ENCODE measurements around the gene WNT2B.

Gene WNT2B

GRCh38 chr1:112504001-112504660 is 4.6 kb upstream of the WNT2B start:
- no peak overlapping the region for H2BK5ac ChIP-seq (ENCODE audit: low read depth, low read length, poor library complexity)
- no peak overlapping the region for H2AFZ ChIP-seq (ENCODE audit: insufficient read depth, low read length, poor library complexity)
- 100% methylated on average over 2 of the region's 11 CpGs for WGBS (ENCODE audit: extremely low coverage, insufficient coverage, insufficient read length)
- peaks cover 6 to 19% of the 10 kb centered on the region in 2 experiments for H3K4me1 ChIP-seq (ENCODE audit: control insufficient read depth in 1 of 2, insufficient read depth in 2 of 2, low read length in 2 of 2)
- no peak overlapping the region for H4K12ac ChIP-seq (ENCODE audit: low read depth, low read length)
- H2BK12ac ChIP-seq (ENCODE audit: low read length): no peak overlapping the region
- no peak overlapping the region for H3K4ac ChIP-seq (ENCODE audit: low read depth, low read length)
- H3K27ac ChIP-seq (ENCODE audit: low read depth, low read length): no peak overlapping the region
- peaks cover 3% of the 10 kb centered on the region for H3K9me3 ChIP-seq (ENCODE audit: insufficient read depth, low read depth, low read length)
- no peak overlapping the region for H4K91ac ChIP-seq (ENCODE audit: low read depth, low read length)
- no peak overlapping the region for H2AK5ac ChIP-seq (ENCODE audit: low read length)
- H3K23ac ChIP-seq (ENCODE audit: low read length): no peak overlapping the region
- no peak overlapping the region for H3K4me2 ChIP-seq (ENCODE audit: low read length)
- no peak overlapping the region for H3K14ac ChIP-seq (ENCODE audit: low read length)
- no peak overlapping the region for H2BK120ac ChIP-seq (ENCODE audit: insufficient read depth, low read length, poor library complexity)
- no peak overlapping the region for H4K8ac ChIP-seq (ENCODE audit: low read depth, low read length)
- no peak overlapping the region for H3K9ac ChIP-seq (ENCODE audit: low read length)
- H3K27me3 ChIP-seq (ENCODE audit: insufficient read depth, low read length): peaks cover 37% of the 10 kb centered on the region
- H3K18ac ChIP-seq (ENCODE audit: low read length): no peak overlapping the region
- DNase-seq: no peak
- no peaks in the 10 kb centered on the region for H3K36me3 ChIP-seq (ENCODE audit: control insufficient read depth in 1 of 2, insufficient read depth in 2 of 2, low read length in 2 of 2)
- no peaks in the 10 kb centered on the region for H3K79me2 ChIP-seq (ENCODE audit: control insufficient read depth, insufficient read depth, low read length, poor library complexity)
- H3K4me3 ChIP-seq (ENCODE audit: low read depth, low read length): no peak overlapping the region
- H3K79me1 ChIP-seq (ENCODE audit: low read length): no peaks in the 10 kb centered on the region

DNA sequence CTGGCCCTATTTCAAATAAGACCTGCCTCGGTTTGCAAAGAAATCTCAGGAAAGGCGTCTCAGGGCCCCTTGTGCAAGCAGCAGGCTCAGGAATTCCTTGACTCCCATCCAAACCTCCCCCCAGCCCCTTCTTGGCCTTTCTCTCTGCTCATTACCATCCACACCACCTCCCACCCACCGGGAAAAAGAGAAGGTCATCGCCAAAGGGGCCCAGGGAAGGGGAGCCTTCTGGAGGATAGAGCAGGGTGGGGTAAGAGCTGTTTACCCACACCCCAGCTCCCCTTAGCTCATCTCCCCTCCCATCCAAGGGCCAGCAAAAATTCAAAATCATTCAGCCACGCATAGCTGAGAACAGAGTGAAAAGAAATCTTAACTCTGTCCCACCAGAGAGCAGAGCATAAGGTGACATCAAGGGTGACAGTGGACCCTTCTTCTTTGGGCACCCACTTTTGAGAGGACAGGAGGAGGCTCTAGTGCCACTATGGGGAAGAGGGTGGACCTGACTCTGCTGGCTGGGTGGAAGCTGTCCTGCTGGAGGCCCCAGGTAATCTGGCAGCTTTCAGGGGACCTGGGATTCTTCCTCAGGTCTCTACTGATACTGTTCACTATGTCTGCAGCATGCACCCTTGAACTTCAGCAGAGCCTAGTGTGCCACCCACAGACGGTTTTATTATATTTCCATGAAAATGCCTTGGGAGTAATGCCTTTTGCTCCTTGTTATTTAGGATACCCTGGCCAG is 3.9 kb upstream of the WNT2B start:
- WGBS (ENCODE audit: extremely low coverage, insufficient coverage, insufficient read length): no CpG with 5 or more reads among the region's 6 CpGs
- H2BK120ac ChIP-seq (ENCODE audit: insufficient read depth, low read length, poor library complexity): no peak overlapping the region
- H3K79me1 ChIP-seq (ENCODE audit: low read length): no peaks in the 10 kb centered on the region
- H3K14ac ChIP-seq (ENCODE audit: low read length): no peak overlapping the region
- H3K4ac ChIP-seq (ENCODE audit: low read depth, low read length): no peak overlapping the region
- no peak overlapping the region for H3K4me3 ChIP-seq (ENCODE audit: low read depth, low read length)
- H3K9me3 ChIP-seq (ENCODE audit: insufficient read depth, low read depth, low read length): peaks cover 3% of the 10 kb centered on the region
- no peak overlapping the region for H4K12ac ChIP-seq (ENCODE audit: low read depth, low read length)
- no peak overlapping the region for H4K91ac ChIP-seq (ENCODE audit: low read depth, low read length)
- no peak overlapping the region for H3K18ac ChIP-seq (ENCODE audit: low read length)
- no peak overlapping the region for H4K8ac ChIP-seq (ENCODE audit: low read depth, low read length)
- H3K23ac ChIP-seq (ENCODE audit: low read length): no peak overlapping the region
- no peaks in the 10 kb centered on the region for H3K36me3 ChIP-seq (ENCODE audit: control insufficient read depth in 1 of 2, insufficient read depth in 2 of 2, low read length in 2 of 2)
- H2AK5ac ChIP-seq (ENCODE audit: low read length): no peak overlapping the region
- H3K4me2 ChIP-seq (ENCODE audit: low read length): no peak overlapping the region
- no peak overlapping the region for H3K27ac ChIP-seq (ENCODE audit: low read depth, low read length)
- H2BK5ac ChIP-seq (ENCODE audit: low read depth, low read length, poor library complexity): no peak overlapping the region
- H2AFZ ChIP-seq (ENCODE audit: insufficient read depth, low read length, poor library complexity): no peak overlapping the region
- H3K79me2 ChIP-seq (ENCODE audit: control insufficient read depth, insufficient read depth, low read length, poor library complexity): no peaks in the 10 kb centered on the region
- peaks cover 44% of the 10 kb centered on the region for H3K27me3 ChIP-seq (ENCODE audit: insufficient read depth, low read length)
- no peak overlapping the region for H3K9ac ChIP-seq (ENCODE audit: low read length)
- H2BK12ac ChIP-seq (ENCODE audit: low read length): no peak overlapping the region
- no peak for DNase-seq
- H3K4me1 ChIP-seq (ENCODE audit: control insufficient read depth in 1 of 2, insufficient read depth in 2 of 2, low read length in 2 of 2): peaks cover 6 to 22% of the 10 kb centered on the region in 2 experiments

DNA sequence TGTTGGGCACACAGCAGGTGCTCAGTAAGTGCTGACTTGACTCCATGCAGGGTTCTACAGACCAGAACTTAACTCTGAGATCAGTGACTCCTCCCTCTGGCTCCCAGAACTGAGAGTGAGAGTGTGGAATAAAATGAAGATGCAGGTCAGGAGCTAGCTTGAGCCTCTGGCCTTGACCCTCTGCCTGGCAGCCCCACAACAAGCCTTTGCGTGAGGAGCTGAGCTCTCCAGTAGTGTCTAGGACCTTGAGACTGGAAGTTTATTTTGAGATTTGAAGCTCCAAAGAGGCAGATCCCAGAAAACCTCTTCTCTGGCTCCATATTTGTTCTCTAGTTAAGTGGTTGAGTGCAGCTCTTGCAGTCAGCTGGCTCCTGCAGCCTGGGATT is 3.4 kb upstream of the WNT2B start:
- Histone ChIP-seq H3K14ac (ENCODE audit: low read length) (no peak overlapping the region), H3K9me3 (ENCODE audit: insufficient read depth, low read depth, low read length) (peaks cover 3% of the 10 kb centered on the region), H2AFZ (ENCODE audit: insufficient read depth, low read length, poor library complexity) (no peak overlapping the region), H3K9ac (ENCODE audit: low read length) (no peak overlapping the region), H3K36me3 (ENCODE audit: control insufficient read depth in 1 of 2, insufficient read depth in 2 of 2, low read length in 2 of 2) (no peaks in the 10 kb centered on the region), H3K79me1 (ENCODE audit: low read length) (no peaks in the 10 kb centered on the region), H3K4me1 (ENCODE audit: control insufficient read depth in 1 of 2, insufficient read depth in 2 of 2, low read length in 2 of 2) (peaks cover 6 to 23% of the 10 kb centered on the region in 2 experiments), H3K4me2 (ENCODE audit: low read length) (no peak overlapping the region), H3K27me3 (ENCODE audit: insufficient read depth, low read length) (peaks cover 49% of the 10 kb centered on the region), H4K91ac (ENCODE audit: low read depth, low read length) (no peak overlapping the region), H3K18ac (ENCODE audit: low read length) (no peak overlapping the region), H3K79me2 (ENCODE audit: control insufficient read depth, insufficient read depth, low read length, poor library complexity) (no peaks in the 10 kb centered on the region), H2BK5ac (ENCODE audit: low read depth, low read length, poor library complexity) (no peak overlapping the region), H2AK5ac (ENCODE audit: low read length) (no peak overlapping the region), H4K8ac (ENCODE audit: low read depth, low read length) (no peak overlapping the region), H3K4me3 (ENCODE audit: low read depth, low read length) (no peak overlapping the region), H3K4ac (ENCODE audit: low read depth, low read length) (no peak overlapping the region), H3K23ac (ENCODE audit: low read length) (no peak overlapping the region), H2BK12ac (ENCODE audit: low read length) (no peak overlapping the region), H2BK120ac (ENCODE audit: insufficient read depth, low read length, poor library complexity) (no peak overlapping the region), H4K12ac (ENCODE audit: low read depth, low read length) (no peak overlapping the region), H3K27ac (ENCODE audit: low read depth, low read length) (no peak overlapping the region)
- DNase-seq: no peak
- no CpG with 5 or more reads among the region's 1 CpG for WGBS (ENCODE audit: extremely low coverage, insufficient coverage, insufficient read length)

DNA sequence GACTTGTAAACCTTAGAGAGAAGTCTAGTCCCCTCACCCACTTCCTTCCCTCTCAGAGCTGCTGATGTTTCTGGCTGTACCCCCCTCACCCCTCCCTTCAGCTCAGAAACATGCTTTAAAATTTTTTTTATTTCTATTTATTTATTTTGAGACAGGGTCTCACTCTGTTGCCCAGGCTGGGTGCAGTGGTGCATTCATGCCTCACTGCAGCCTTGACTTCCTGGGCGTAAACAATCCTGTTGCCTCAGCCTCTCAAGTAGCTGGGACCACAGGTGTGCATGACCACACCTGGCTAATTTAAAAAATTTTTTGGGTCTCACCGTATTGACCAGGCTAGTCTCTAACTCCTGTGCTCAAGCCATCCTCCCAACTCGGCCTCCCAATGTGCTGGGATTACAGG is 2.9 kb upstream of the WNT2B start:
- H3K79me1 ChIP-seq (ENCODE audit: low read length): no peaks in the 10 kb centered on the region
- H4K12ac ChIP-seq (ENCODE audit: low read depth, low read length): no peak overlapping the region
- no peak overlapping the region for H3K4me3 ChIP-seq (ENCODE audit: low read depth, low read length)
- H3K4ac ChIP-seq (ENCODE audit: low read depth, low read length): no peak overlapping the region
- H3K27ac ChIP-seq (ENCODE audit: low read depth, low read length): no peak overlapping the region
- no peaks in the 10 kb centered on the region for H3K36me3 ChIP-seq (ENCODE audit: control insufficient read depth in 1 of 2, insufficient read depth in 2 of 2, low read length in 2 of 2)
- no peak overlapping the region for H3K18ac ChIP-seq (ENCODE audit: low read length)
- H2AK5ac ChIP-seq (ENCODE audit: low read length): no peak overlapping the region
- H3K4me2 ChIP-seq (ENCODE audit: low read length): no peak overlapping the region
- peaks cover 52% of the 10 kb centered on the region for H3K27me3 ChIP-seq (ENCODE audit: insufficient read depth, low read length)
- H2BK120ac ChIP-seq (ENCODE audit: insufficient read depth, low read length, poor library complexity): no peak overlapping the region
- peaks cover 6 to 23% of the 10 kb centered on the region in 2 experiments for H3K4me1 ChIP-seq (ENCODE audit: control insufficient read depth in 1 of 2, insufficient read depth in 2 of 2, low read length in 2 of 2)
- H3K79me2 ChIP-seq (ENCODE audit: control insufficient read depth, insufficient read depth, low read length, poor library complexity): no peaks in the 10 kb centered on the region
- H4K8ac ChIP-seq (ENCODE audit: low read depth, low read length): no peak overlapping the region
- H2BK12ac ChIP-seq (ENCODE audit: low read length): no peak overlapping the region
- no peak overlapping the region for H3K23ac ChIP-seq (ENCODE audit: low read length)
- H2BK5ac ChIP-seq (ENCODE audit: low read depth, low read length, poor library complexity): no peak overlapping the region
- no peak overlapping the region for H2AFZ ChIP-seq (ENCODE audit: insufficient read depth, low read length, poor library complexity)
- no CpG with 5 or more reads among the region's 3 CpGs for WGBS (ENCODE audit: extremely low coverage, insufficient coverage, insufficient read length)
- no peak overlapping the region for H3K14ac ChIP-seq (ENCODE audit: low read length)
- H3K9ac ChIP-seq (ENCODE audit: low read length): no peak overlapping the region
- H4K91ac ChIP-seq (ENCODE audit: low read depth, low read length): no peak overlapping the region
- no peak for DNase-seq
- H3K9me3 ChIP-seq (ENCODE audit: insufficient read depth, low read depth, low read length): peaks cover 3% of the 10 kb centered on the region
